HG03064 (cell line): ENCODE measurements around the gene NPPB.

Experiments used
- ATAC-seq: cut with Tn5 transposase; IDR thresholded peaks from one replicate; pipeline ENCODE4 v1.9.1; 2021; ENCODE audit warnings: low read depth; ENCODE audit not compliant: unreplicated experiment

Gene NPPB

DNA sequence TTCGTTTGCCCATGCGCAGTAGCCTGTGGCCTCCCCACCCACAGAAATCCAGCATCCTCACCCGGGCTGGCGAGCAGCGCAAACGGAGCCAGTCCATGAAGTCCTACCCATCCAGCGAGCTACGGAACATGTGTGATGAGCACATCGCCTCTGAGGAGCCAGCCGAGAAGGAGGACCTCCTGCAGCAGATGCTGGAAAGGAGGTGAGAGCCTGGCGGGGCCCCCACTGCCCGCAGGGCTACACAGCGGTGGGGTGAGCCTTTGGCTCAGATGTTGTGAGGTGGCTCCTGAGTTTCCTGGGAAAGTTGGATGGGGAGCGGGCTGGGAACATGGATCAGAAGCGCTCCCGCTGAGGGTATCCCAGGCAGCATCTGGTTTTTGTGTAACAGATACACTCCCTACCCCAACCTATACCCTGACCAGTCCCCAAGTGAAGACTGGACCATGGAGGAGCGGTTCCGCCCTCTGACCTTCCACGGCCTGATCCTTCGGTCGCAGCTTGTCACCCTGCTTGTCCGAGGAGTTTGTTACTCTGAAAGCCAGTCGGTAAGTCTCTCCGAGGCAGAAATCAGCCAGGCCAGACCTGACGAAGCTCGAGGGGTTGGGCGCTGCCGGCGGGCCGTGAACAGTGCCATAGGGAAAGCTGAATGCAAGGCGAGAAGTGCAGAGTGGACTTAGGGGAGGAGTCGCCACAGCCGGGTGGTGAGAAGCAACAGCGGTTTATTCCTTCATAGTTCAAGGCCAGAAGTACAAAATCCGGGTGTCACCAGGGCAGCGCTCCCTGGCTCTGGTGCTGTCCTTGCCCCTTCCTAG is 21.6 kb downstream of the NPPB start:
- ATAC-seq = no peak

DNA sequence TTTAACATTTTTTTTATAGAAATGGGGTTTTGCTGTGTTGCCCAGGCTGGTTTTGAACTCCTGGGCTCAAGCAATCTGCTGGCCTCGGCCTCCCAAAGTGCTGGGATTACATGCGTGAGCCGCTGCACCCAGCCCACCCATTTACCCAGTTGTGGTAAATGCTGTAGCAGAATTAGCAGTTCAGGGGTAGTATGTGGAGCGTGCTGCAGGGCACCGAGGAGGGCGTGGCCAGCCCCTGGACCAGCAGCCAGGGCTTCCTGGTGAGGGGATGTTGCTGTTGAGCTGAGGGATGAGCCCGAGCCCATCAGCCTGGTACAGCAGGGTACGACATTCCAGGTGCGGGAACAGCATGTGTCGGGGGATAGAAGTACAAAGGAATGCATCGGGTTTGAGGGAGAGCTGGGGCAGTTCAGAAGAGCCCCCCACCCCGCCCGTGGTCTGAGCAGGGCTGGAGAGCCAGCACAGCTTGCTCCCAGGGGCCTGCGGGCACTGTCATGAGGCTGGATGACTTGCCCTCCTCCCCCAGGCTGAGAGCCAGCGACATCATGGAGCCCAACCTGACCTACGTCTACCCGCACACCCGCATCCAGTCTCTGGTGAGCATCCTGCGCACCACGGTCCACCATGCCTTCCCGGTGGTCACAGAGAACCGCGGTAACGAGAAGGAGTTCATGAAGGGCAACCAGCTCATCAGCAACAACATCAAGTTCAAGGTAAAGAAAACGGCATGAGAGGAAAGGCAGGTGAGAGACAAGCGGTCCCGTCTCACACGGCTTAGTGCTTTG is 23.1 kb downstream of the NPPB start:
- no peak for ATAC-seq

DNA sequence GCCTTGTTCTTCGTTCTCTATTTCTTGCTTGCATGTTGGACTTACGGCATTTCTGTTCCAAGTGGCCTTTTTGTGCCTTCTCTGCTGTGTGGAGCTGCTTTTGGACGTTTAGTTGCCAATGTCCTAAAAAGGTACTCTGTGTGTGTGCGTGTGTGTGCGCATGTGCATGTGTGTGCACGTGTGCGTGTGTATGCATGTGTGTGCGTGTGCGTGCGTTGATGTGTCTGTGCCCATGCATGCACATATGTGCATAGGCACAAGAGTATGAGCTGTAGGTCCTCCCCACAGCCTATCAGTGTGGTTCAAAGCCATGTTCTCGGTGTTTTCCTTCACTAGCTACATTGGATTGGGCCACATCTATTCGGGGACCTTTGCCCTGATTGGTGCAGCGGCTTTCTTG is 24.8 kb downstream of the NPPB start:
- no peak for ATAC-seq

DNA sequence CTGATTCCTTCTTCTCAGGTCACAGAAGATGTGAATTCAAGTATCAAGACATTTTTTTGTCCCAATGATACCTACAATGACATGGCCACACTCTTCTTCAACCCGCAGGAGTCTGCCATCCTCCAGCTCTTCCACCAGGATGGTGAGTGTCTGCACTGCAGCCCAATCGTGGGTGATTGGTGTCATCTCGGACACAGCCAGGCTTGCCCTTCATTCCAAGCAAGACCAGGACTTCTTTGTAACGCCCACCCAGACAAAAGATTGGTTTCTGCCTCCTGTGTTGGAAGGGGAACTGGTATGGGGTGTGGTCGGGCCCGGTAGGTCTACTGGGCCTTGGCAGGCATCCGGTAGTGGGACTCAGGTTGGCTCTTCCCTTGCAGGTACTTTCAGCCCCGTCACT is 25.2 kb downstream of the NPPB start:
- no peak for ATAC-seq

DNA sequence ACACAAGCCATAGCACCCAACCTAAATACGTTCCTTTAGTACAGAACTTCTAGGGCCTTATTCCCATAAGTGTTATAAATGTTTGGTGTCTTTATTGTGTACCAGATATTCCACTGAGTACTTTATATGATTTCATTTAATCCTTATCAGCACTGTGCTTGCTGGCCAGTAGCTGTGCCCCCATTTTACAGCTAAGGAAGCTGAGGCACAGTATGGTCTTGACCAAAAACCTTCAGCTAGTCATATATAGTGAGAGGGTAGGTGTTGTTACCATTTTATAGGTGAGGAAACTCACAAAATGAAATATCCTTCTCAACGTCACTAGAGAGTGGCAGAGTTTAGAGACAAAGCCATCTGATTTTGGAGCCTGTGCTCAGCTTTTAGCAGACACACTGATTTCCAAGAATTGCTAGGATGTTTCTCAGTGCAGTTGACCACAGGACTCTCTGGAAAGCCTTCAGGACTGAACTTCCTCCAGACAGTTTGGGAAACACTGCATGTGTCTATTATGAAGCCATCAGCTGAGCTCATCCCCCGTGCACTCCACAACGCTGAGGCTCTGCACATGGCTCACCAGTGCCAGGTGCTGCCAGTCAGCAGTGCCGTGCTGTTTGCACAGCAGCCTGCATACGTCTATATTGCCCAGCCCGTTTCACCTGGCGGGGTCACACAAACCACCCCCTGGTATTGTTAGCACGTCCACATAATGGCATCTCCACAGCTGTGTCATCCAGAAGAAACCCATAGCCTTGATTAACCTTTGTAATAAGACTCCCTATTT is 26.6 kb downstream of the NPPB start:
- no peak for ATAC-seq

DNA sequence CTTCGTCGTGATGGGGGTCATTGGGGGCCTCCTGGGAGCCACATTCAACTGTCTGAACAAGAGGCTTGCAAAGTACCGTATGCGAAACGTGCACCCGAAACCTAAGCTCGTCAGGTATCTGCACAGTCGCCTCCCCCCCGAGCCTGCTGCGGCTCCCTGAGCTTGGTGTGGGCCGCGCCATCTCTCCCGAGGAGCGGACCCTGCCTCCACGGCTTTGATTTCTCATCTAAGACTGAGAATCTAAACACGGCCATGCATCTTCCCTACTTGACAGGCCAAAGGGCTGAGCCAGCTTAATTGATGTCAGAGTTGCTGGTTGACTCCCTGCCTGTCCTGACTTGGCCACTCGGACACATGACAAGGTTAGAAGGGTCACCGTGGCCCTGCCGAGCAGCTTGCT is 30.2 kb downstream of the NPPB start:
- ATAC-seq = no peak

DNA sequence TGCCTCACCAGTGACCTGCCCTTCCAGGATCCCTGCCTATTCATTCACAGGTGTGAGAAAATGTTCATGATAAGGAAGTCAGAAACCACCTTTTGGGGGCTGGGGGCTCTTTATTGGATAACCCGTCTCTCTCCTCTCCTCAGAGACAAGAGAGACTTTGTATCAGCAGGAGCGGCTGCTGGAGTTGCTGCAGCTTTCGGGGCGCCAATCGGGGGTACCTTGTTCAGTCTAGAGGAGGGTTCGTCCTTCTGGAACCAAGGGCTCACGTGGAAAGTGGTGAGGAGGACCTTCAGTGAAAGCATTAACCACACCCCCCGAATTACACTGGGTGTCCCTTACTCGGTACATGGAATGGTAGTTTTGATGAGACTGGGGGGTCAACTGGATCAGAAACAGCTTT is 31.8 kb downstream of the NPPB start:
- no peak for ATAC-seq

DNA sequence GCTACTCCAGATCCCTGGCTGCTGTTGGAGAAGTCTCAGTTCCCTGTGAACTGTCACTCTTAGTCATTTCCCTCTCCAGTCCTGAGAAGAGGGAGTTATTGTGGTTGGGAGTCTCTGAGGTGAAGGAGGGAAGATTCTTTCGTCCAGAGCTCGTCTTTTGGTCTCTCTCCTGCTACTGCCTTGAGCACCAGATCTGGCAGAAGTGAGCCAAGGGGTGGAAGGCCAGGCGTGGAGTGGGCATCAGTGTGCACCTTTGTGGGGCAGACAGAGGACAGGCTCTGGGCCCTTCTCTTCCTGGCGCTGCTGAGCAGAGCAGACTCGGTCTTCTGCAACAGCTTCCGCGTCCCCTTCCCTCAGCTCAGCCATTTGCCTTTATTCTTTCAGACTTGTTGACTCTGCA is 33.6 kb downstream of the NPPB start:
- no peak for ATAC-seq

DNA sequence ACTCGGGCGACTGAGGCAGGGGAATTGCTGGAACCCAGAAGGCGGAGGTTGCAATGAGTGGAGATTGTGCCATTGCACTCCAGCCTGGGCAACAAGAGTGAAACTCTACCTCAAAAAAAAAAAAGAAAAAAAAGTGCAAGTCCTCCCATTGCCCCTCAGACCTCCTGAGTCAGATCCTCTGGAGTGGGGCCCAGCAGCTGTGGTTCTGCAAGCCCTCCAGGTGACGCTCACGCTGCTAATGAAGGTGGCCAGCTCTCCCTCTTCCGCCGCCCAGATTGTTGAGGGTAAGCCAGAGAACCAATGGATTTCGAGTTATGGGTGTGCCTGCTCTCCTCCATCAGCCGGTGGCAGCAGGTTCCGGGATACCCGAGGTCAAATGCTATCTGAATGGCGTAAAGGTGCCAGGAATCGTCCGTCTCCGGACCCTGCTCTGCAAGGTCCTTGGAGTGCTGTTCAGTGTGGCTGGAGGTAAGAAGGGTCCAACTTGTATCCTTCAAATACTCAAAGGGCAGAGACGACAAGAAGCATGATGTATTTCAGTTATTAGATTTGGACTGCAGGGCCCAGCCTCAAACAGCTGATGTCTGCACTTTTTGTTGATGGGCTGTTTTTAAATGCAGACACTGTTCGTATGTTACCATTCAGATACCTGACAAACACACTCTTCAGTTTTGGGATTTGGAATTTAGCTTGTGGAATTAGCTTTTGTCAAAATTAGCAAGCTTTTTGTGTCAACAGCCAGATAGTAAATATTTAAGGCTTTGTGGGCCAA is 35.2 kb downstream of the NPPB start:
- no peak for ATAC-seq

DNA sequence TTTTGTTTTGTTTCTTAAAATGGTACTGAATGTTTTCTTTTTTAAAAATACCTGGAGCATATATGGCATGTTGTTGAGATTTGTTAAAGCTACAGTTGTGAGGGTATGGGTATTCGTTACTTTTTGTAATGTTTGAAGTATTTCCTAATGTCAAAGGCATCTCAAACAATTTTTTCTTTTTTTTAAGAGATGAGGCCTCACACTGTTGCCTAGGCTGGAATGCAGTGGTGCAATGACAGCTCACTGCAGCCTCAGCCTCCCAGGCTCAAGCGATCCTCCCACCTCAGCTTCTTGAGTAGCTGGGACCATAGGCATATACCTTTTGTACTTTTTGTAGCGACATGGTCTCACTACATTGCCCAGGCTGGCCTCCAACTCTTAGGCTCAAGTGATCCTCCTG is 36.7 kb downstream of the NPPB start:
- ATAC-seq = no peak

DNA sequence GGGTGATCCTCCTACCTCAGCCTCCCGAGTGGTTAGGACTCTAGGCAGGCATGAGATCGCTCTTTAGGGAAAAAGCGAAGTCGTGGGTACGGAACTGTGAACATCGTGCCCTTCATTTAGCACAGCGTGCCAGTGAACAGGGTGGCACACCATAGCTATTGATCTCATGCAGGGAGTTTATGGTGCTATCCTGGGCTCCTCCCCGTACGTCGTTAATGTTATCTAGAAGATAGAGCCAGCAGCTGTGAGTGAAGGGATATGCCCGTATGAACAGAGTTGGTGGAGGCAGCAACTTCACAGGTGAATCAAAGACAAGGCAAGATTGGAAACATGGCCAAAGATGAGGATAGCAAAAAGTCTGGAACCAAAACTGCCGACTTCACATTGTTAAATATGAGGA is 41.6 kb downstream of the NPPB start:
- no peak for ATAC-seq

DNA sequence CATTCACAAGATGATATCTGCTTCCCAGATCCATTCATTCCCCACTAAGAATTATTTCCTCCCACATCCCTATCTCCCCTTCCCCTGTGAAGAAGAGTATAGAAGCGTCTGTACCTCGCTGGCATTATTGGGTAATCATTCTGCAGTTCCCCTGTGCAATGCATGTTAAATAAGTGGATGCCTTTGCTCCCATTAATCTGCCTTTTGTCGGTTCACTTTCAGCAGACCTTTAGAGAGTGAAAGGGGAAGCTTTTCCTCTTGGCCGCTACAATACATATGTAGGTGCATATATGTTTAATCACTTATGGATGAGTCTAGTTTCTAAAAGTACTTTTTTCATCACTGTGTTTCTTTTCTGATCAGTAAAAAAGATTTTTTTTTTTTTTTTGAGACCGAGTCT is 45.7 kb downstream of the NPPB start:
- ATAC-seq = no peak
